ENCODE measurements around the gene MITF. TPM values are rescaled to one million over a fixed set of nuclear protein-coding genes. Genes with fewer than 3 reads are reported as not detected.
"Not testable (repeated sequence)": the region's sequence is repeated elsewhere in the genome, so short reads cannot be mapped to it uniquely, and the experiment has no call there.

Gene MITF
- total RNA-seq, 2 donors from 2014 or later: 0.32 to 0.46 TPM

GRCh38 chr3:69890084-69890483 lies 150.8 kb downstream of the MITF start:
- H3K4me3 Mint-ChIP-seq: no peak overlapping the region
- no peaks in the 10 kb centered on the region for H3K9me3 Mint-ChIP-seq
- DNase-seq (peak; percentile 11 to 36), ATAC-seq (replicated peaks in 1 of 2) (peak; percentile 99 to 100)
- H3K27ac Mint-ChIP-seq: no peak overlapping the region
- peaks cover 7% of the 10 kb centered on the region for H3K27me3 Mint-ChIP-seq (ENCODE audit: low read depth)
- H3K4me1 Mint-ChIP-seq (ENCODE audit: low read depth): peaks cover 13% of the 10 kb centered on the region
- no peaks in the 10 kb centered on the region for H3K36me3 Mint-ChIP-seq (ENCODE audit: insufficient read depth in 2 of 2)

DNA sequence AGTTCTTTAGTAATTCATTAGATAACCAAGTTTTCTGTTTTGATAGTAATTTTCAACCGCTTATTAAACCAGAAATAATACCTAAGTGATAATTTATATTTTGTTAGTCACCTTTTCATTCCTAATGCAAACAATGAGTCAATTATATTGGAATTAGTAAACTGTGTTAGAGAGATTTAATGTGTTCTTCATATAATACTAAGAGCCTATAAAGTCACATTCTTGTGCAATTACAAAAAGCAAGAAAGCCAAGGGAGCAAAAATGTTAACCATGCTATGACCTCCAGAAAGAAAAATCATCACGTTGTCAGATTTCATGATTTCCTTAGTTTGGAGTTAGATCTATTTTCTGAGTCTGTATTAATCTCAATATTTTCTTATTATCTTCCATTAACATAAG lies 151.4 kb downstream of the MITF start:
- ATAC-seq (replicated peaks in 1 of 2): no peak

DNA sequence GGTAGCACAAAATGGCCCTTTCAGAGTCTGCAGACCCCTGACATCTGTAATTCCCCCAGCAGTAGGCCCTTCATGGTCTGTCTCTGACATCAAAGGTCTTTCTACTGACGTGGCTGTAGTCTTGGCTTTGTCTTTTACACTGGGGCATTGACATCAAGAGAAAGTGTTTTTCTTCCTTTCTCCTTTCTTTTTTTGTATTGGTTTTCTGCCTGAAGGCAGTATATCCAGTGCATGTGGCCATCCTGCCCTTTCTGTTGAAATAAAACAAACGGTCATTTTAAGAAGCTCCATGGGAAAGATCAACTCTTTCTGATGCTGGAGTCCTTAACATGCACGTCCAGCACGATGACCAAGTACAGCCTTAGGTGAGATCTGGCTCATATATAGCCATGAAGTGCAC lies 153.4 kb downstream of the MITF start:
- Mint-ChIP-seq H3K27ac (no peak overlapping the region), H3K36me3 (ENCODE audit: insufficient read depth in 2 of 2) (no peaks in the 10 kb centered on the region), H3K4me1 (ENCODE audit: low read depth) (peaks cover 13% of the 10 kb centered on the region), H3K9me3 (no peaks in the 10 kb centered on the region), H3K4me3 (no peak overlapping the region), H3K27me3 (ENCODE audit: low read depth) (no peaks in the 10 kb centered on the region)
- no peak for DNase-seq
- no peak for ATAC-seq (replicated peaks in 1 of 2)

More for the DNA sequence above, 151.4 kb downstream of the MITF start:
- no peak for DNase-seq
- Mint-ChIP-seq H3K36me3 (ENCODE audit: insufficient read depth in 2 of 2) (no peaks in the 10 kb centered on the region), H3K4me3 (no peak overlapping the region), H3K27me3 (ENCODE audit: low read depth) (peaks cover 5% of the 10 kb centered on the region), H3K9me3 (no peaks in the 10 kb centered on the region), H3K27ac (no peak overlapping the region), H3K4me1 (ENCODE audit: low read depth) (peaks cover 13% of the 10 kb centered on the region)

GRCh38 chr3:69893274-69893673 lies 154.0 kb downstream of the MITF start:
- Mint-ChIP-seq H3K27me3 (ENCODE audit: low read depth) (no peaks in the 10 kb centered on the region), H3K4me1 (ENCODE audit: low read depth) (peaks cover 13% of the 10 kb centered on the region), H3K9me3 (no peaks in the 10 kb centered on the region), H3K4me3 (no peak overlapping the region), H3K27ac (no peak overlapping the region), H3K36me3 (ENCODE audit: insufficient read depth in 2 of 2) (no peaks in the 10 kb centered on the region)
- no peak for ATAC-seq (replicated peaks in 1 of 2)
- DNase-seq: no peak

- Mint-ChIP-seq H3K27ac (no peak overlapping the region), H3K36me3 (ENCODE audit: insufficient read depth in 2 of 2) (no peaks in the 10 kb centered on the region), H3K4me3 (no peak overlapping the region), H3K27me3 (ENCODE audit: low read depth) (no peaks in the 10 kb centered on the region), H3K9me3 (no peaks in the 10 kb centered on the region), H3K4me1 (ENCODE audit: low read depth) (no peaks in the 10 kb centered on the region)
- DNase-seq (no peak), ATAC-seq (replicated peaks in 1 of 2) (no peak)
These were observed 156.8 kb downstream of the MITF start for GRCh38 chr3:69896095-69896494.

GRCh38 chr3:69900331-69900730 lies 161.1 kb downstream of the MITF start:
- H3K4me3 Mint-ChIP-seq: no peak overlapping the region
- no peaks in the 10 kb centered on the region for H3K27me3 Mint-ChIP-seq (ENCODE audit: low read depth)
- H3K27ac Mint-ChIP-seq: no peak overlapping the region
- no peak for DNase-seq
- no peak for ATAC-seq (replicated peaks in 1 of 2)
- H3K4me1 Mint-ChIP-seq (ENCODE audit: low read depth): no peaks in the 10 kb centered on the region
- no peaks in the 10 kb centered on the region for H3K36me3 Mint-ChIP-seq (ENCODE audit: insufficient read depth in 2 of 2)
- H3K9me3 Mint-ChIP-seq: no peaks in the 10 kb centered on the region

DNA sequence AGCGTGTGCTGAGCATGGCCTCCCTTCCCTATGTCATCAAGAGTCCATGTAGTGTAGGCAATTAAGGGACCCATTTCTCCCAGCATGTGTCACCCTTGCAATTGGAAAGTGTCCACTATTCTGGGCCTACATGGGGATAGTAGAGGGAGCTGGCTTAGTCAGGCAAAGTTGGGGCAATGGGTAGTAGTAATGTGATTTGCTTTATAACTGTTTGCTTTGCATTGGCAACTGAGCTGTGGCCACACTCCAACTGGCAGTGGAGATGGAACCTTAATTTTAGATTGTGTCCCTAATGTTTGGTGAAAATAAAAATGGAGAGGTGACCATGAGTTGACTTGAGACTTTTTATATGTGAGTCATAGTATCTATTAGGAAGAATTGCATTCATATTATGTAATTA lies 162.5 kb downstream of the MITF start:
- Mint-ChIP-seq H3K4me1 (ENCODE audit: low read depth) (no peaks in the 10 kb centered on the region), H3K4me3 (no peak overlapping the region), H3K36me3 (ENCODE audit: insufficient read depth in 2 of 2) (no peaks in the 10 kb centered on the region), H3K9me3 (no peaks in the 10 kb centered on the region), H3K27me3 (ENCODE audit: low read depth) (no peaks in the 10 kb centered on the region), H3K27ac (no peak overlapping the region)
- no peak for DNase-seq
- no peak for ATAC-seq (replicated peaks in 1 of 2)

DNA sequence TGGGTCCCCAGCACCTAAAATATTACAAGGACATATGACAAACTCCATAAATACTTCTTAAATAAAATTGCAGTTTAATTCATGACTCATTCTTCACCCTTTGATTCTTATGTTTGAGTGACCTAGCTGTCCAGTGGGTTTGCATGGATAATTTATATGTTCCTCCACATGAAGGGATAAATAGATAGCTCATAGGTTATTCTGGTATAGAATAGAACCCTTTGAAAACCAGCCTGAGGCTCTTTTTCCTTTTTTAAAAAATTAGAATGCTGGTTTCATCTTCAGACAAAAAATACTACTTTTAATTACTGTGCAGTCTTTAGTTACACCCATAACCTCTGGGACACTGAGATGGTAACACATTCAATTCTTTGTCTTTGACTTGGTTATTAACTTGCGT lies 163.1 kb downstream of the MITF start:
- Mint-ChIP-seq H3K4me3 (no peak overlapping the region), H3K27ac (no peak overlapping the region), H3K9me3 (no peaks in the 10 kb centered on the region), H3K4me1 (ENCODE audit: low read depth) (no peaks in the 10 kb centered on the region), H3K27me3 (ENCODE audit: low read depth) (no peaks in the 10 kb centered on the region), H3K36me3 (ENCODE audit: insufficient read depth in 2 of 2) (no peaks in the 10 kb centered on the region)
- ATAC-seq (replicated peaks in 1 of 2) (no peak), DNase-seq (no peak)

DNA sequence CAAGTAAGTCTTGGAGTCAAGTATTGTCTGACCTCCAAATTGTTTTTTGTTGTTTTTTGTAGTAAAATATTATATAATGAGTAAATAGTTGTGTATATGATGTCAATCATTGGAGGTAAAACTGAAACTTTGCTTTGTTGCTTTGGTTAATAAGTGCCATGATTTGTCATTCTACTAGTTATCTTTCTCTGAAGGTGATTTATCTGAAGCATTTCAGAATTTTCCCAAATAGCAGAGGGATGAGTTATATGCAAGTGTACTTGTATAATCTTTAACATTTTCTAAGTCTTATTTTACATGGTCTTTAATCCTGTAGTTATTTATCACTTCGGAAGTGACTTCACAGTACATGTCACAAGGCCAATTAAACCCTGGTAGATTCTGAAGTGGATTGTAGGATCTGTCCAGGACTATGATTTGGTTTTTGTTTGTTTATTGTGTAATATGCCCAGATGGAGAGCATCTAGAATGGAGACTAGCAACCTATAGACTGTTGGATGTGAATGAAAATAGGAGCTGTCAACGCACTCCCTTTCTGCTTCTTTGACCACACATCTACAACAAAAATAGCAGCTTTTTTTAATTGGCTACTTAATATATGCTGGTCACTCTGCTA lies 167.2 kb downstream of the MITF start:
- peaks cover 0 to 3% of the 10 kb centered on the region in 2 donors for H3K9me3 Mint-ChIP-seq
- ATAC-seq (replicated peaks in 1 of 2) (no peak), DNase-seq (no peak)
- no peaks in the 10 kb centered on the region for H3K4me1 Mint-ChIP-seq (ENCODE audit: low read depth)
- no peak overlapping the region for H3K27ac Mint-ChIP-seq
- H3K36me3 Mint-ChIP-seq (ENCODE audit: insufficient read depth in 2 of 2): no peaks in the 10 kb centered on the region
- no peak overlapping the region for H3K4me3 Mint-ChIP-seq
- no peaks in the 10 kb centered on the region for H3K27me3 Mint-ChIP-seq (ENCODE audit: low read depth)

- H3K36me3 Mint-ChIP-seq (ENCODE audit: insufficient read depth in 2 of 2): no peaks in the 10 kb centered on the region
- H3K9me3 Mint-ChIP-seq: peaks cover 0 to 3% of the 10 kb centered on the region in 2 donors
- H3K4me3 Mint-ChIP-seq: no peak overlapping the region
- H3K4me1 Mint-ChIP-seq (ENCODE audit: low read depth): no peaks in the 10 kb centered on the region
- no peak for ATAC-seq (replicated peaks in 1 of 2)
- H3K27me3 Mint-ChIP-seq (ENCODE audit: low read depth): no peaks in the 10 kb centered on the region
- H3K27ac Mint-ChIP-seq: no peak overlapping the region
- no peak for DNase-seq
These were observed 168.3 kb downstream of the MITF start for GRCh38 chr3:69907554-69907953.

GRCh38 chr3:69909859-69910258 lies 170.6 kb downstream of the MITF start:
- not testable (repeated sequence) for H3K27ac Mint-ChIP-seq; H3K9me3 Mint-ChIP-seq; H3K27me3 Mint-ChIP-seq (ENCODE audit: low read depth); H3K4me3 Mint-ChIP-seq; DNase-seq; H3K4me1 Mint-ChIP-seq (ENCODE audit: low read depth); H3K36me3 Mint-ChIP-seq (ENCODE audit: insufficient read depth in 2 of 2); ATAC-seq (replicated peaks in 1 of 2)

DNA sequence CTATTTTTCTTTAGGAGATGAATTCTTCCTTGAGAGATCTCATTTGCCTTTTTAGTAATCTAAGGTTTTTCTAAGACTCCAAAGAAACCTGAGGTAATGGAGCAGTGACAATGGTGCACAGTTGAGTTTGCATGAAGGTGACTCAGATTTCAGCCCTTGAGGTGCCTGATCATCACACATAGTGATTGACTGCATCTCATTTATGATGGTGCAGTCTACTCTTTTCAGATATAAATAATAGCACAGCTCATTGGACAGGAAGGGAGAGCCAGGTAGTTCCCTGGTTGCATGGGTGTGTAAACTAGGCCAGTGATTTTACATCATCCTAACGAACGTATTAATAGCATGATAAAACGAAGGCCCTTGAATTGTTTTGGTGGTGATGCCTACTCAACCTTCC lies 174.2 kb downstream of the MITF start:
- H3K4me3 Mint-ChIP-seq: no peak overlapping the region
- no peaks in the 10 kb centered on the region for H3K36me3 Mint-ChIP-seq (ENCODE audit: insufficient read depth in 2 of 2)
- no peaks in the 10 kb centered on the region for H3K4me1 Mint-ChIP-seq (ENCODE audit: low read depth)

DNA sequence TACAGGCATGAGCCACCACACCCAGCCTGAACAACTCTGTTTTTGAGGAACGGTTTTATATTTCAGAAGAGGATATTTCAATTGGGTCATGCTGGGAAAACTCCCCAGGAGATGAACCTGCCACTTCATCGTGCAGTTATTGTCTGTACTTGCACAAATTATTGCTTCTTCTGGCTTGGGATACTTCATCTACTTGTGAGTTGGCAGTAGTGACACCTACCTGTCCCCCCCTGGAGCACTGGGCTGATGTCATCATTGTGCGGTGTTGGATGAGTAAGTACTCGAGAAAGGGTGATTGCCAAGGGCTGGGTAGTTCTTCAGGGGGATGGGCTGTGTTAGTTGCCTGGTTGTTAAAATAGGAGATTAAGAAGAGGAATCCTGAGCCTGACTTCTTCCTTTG lies 175.1 kb downstream of the MITF start:
- Mint-ChIP-seq H3K9me3 (no peaks in the 10 kb centered on the region), H3K4me1 (ENCODE audit: low read depth) (no peaks in the 10 kb centered on the region), H3K36me3 (ENCODE audit: insufficient read depth in 2 of 2) (no peaks in the 10 kb centered on the region), H3K27ac (no peak overlapping the region), H3K27me3 (ENCODE audit: low read depth) (no peaks in the 10 kb centered on the region), H3K4me3 (no peak overlapping the region)
- no peak for ATAC-seq (replicated peaks in 1 of 2)
- DNase-seq: no peak

More for the DNA sequence above, 174.2 kb downstream of the MITF start:
- DNase-seq (no peak), ATAC-seq (replicated peaks in 1 of 2) (no peak)
- no peaks in the 10 kb centered on the region for H3K27me3 Mint-ChIP-seq (ENCODE audit: low read depth)
- H3K27ac Mint-ChIP-seq: no peak overlapping the region
- H3K9me3 Mint-ChIP-seq: peaks cover 0 to 3% of the 10 kb centered on the region in 2 donors

GRCh38 chr3:69915726-69916125 lies 176.5 kb downstream of the MITF start:
- H3K4me1 Mint-ChIP-seq (ENCODE audit: low read depth): no peaks in the 10 kb centered on the region
- H3K9me3 Mint-ChIP-seq: no peaks in the 10 kb centered on the region
- H3K36me3 Mint-ChIP-seq (ENCODE audit: insufficient read depth in 2 of 2): no peaks in the 10 kb centered on the region

More at GRCh38 chr3:69915726-69916125, 176.5 kb downstream of the MITF start:
- Mint-ChIP-seq H3K4me3 (no peak overlapping the region), H3K27me3 (ENCODE audit: low read depth) (no peaks in the 10 kb centered on the region), H3K27ac (no peak overlapping the region)
- DNase-seq (no peak), ATAC-seq (replicated peaks in 1 of 2) (no peak)
